Tibial nerve (tissue), 4 donors: ENCODE data around the gene MIER2. TPM values are rescaled to one million over a fixed set of nuclear protein-coding genes. Genes with fewer than 3 reads are reported as not detected.
"Not testable (repeated sequence)": the region's sequence is repeated elsewhere in the genome, so short reads cannot be mapped to it uniquely, and the experiment has no call there.

Experiments
- DNase-seq, 2 donors: peaks; one replicate each; pipeline ENCODE4 v3.0.0-alpha.2; 2019; ENCODE audit warnings: low spot score in 2 of 2
- H3K27ac ChIP-seq, 4 donors: fragments of 200-600 bp; sonication (generic) in 3 of 4; one replicate each; pipeline ENCODE4 v1.5.1; 2017 to 2019; ENCODE audit warnings: mild to moderate bottlenecking in 1 of 4
- H3K27me3 ChIP-seq, 2 donors: fragments of 200-600 bp; sonication (generic) in 1 of 2; one replicate each; pipeline versions ENCODE4 v1.5.1 to v1.6.0; 2017 to 2019
- H3K36me3 ChIP-seq, 3 donors: fragments of 200-600 bp; sonication (generic); one replicate each; pipeline ENCODE4 v1.5.1; 2018 to 2019
- H3K4me1 ChIP-seq, 4 donors: fragments of 200-600 bp; sonication (generic) in 3 of 4; one replicate each; pipeline ENCODE4 v1.5.1; 2017 to 2019
- H3K4me3 ChIP-seq, 4 donors: fragments of 200-600 bp; sonication (generic) in 3 of 4; one replicate each; pipeline ENCODE4 v1.5.1; 2017 to 2019; ENCODE audit warnings: mild to moderate bottlenecking in 1 of 4, moderate library complexity in 1 of 4
- H3K9me3 ChIP-seq, 4 donors: fragments of 200-600 bp; sonication (generic) in 3 of 4; one replicate each; pipeline ENCODE4 v1.5.1; 2017 to 2019
- CTCF ChIP-seq, 5 experiments: fragments of 200-600 bp in 3 of 5; fragments of 450-650 bp in 2 of 5; sonication (generic) in 3 of 5; IDR thresholded peaks; one replicate each; pipeline ENCODE4 v1.5.1; 2016 to 2019; ENCODE audit warnings: antibody characterized with exemption in 5 of 5, mild to moderate bottlenecking in 3 of 5, moderate library complexity in 2 of 5
- EP300 ChIP-seq, 2 donors: sonication (generic); formaldehyde crosslinking; IDR thresholded peaks; one replicate each; pipeline ENCODE4 v1.6.1; 2017; ENCODE audit warnings: antibody characterized with exemption in 2 of 2, mild to moderate bottlenecking in 1 of 2
- POLR2A ChIP-seq, 2 donors: fragments of 450-650 bp; IDR thresholded peaks; one replicate each; pipeline ENCODE4 v1.6.1; 2017; ENCODE audit warnings: antibody characterized with exemption in 2 of 2, mild to moderate bottlenecking in 2 of 2, moderate library complexity in 2 of 2
- WGBS, 2 donors: methylation state at CpG; one replicate each; pipeline ENCODE4 v1.1.5; 2018; 5-methylcytosine and 5-hydroxymethylcytosine counted together
- total RNA-seq, 4 donors: library from RNA; depleted of rRNA; stranded (reverse); fragments of >200 nt; gene quantifications; one replicate each; pipeline ENCODE4 v1.1.0, GENCODE V29; 2016

MIER2 gene
- total RNA-seq = 10 to 100 TPM; 17.8 to 20.7 (median 19.1) TPM

GRCh38 chr19:344625-345319 is at the start of gene MIER2:
Gene MIER2 (minus strand): TSS chr19:344796. CDS start chr19:344782, 14 bp downstream.
- no peaks in the 10 kb centered on the region for H3K27me3 ChIP-seq
- H3K9me3 ChIP-seq = no peaks in the 10 kb centered on the region
- peak within 1 kb of the TSS; percentile 64 to 83 (median 76) for H3K27ac ChIP-seq
- TF ChIP-seq EP300 (IDR thresholded peaks at IDR 0.05) = peak in 1 of 2 donors; percentile 7
- no peak for TF ChIP-seq POLR2A (IDR thresholded peaks at IDR 0.05)
- TF ChIP-seq CTCF (IDR thresholded peaks at IDR 0.05) = no peak
- H3K4me3 ChIP-seq = peak within 1 kb of the TSS; percentile 63 to 97 (median 79)
- WGBS, 2 donors = 10 to 22% methylated on average over 27 to 39 of the region's 77 CpGs
- peaks cover 0 to 45% (median 14%) of the 10 kb centered on the region in 4 donors for H3K4me1 ChIP-seq
- H3K36me3 ChIP-seq = peaks cover 0 to 12% (median 0%) of the 10 kb centered on the region in 3 donors
- DNase-seq = peak; percentile 76 to 85

- not testable (repeated sequence) for DNase-seq, H3K27ac ChIP-seq, H3K9me3 ChIP-seq, H3K36me3 ChIP-seq, H3K4me1 ChIP-seq, H3K4me3 ChIP-seq
- H3K27me3 ChIP-seq = peaks cover 0 to 11% of the 10 kb centered on the region in 2 donors
These were observed 49.0 kb upstream of the MIER2 start for GRCh38 chr19:393560-393959.

- WGBS, 2 donors = 47 to 58% methylated on average over 14 to 17 of the region's 17 CpGs
- TF ChIP-seq POLR2A (IDR thresholded peaks at IDR 0.05) (no peak), EP300 (IDR thresholded peaks at IDR 0.05) (no peak), CTCF (IDR thresholded peaks at IDR 0.05) (no peak)
- no peak for DNase-seq
- H3K27me3 ChIP-seq = peaks cover 0 to 15% of the 10 kb centered on the region in 2 donors
- H3K4me3 ChIP-seq = no peak overlapping the region
- no peaks in the 10 kb centered on the region for H3K9me3 ChIP-seq
- no peaks in the 10 kb centered on the region for H3K4me1 ChIP-seq
- H3K27ac ChIP-seq = no peak overlapping the region
- no peaks in the 10 kb centered on the region for H3K36me3 ChIP-seq
These were observed 47.9 kb upstream of the MIER2 start for GRCh38 chr19:392375-392970.

GRCh38 chr19:391726-392374 is 47.3 kb upstream of the MIER2 start:
- Histone ChIP-seq H3K9me3 (no peaks in the 10 kb centered on the region), H3K36me3 (no peaks in the 10 kb centered on the region), H3K4me1 (no peaks in the 10 kb centered on the region), H3K27ac (no peak overlapping the region), H3K4me3 (no peak overlapping the region), H3K27me3 (peaks cover 0 to 15% of the 10 kb centered on the region in 2 donors)
- WGBS, 2 donors = 84 to 87% methylated on average over 28 to 30 of the region's 30 CpGs
- TF ChIP-seq POLR2A (IDR thresholded peaks at IDR 0.05) (no peak), EP300 (IDR thresholded peaks at IDR 0.05) (no peak), CTCF (IDR thresholded peaks at IDR 0.05) (no peak)
- no peak for DNase-seq

GRCh38 chr19:391207-391557 is 46.6 kb upstream of the MIER2 start:
- DNase-seq = no peak
- Histone ChIP-seq H3K36me3 (no peaks in the 10 kb centered on the region), H3K27me3 (peaks cover 0 to 15% of the 10 kb centered on the region in 2 donors), H3K4me1 (no peaks in the 10 kb centered on the region), H3K27ac (no peak overlapping the region), H3K4me3 (no peak overlapping the region), H3K9me3 (no peaks in the 10 kb centered on the region)
- WGBS, 2 donors = 88 to 94% methylated on average over 2 of the region's 2 CpGs
- TF ChIP-seq CTCF (IDR thresholded peaks at IDR 0.05) = no peak
- no peak for TF ChIP-seq POLR2A (IDR thresholded peaks at IDR 0.05)
- TF ChIP-seq EP300 (IDR thresholded peaks at IDR 0.05) = no peak
